GM21717 (cell line): ENCODE data around the gene FRMD5.

ENCODE experiments used
- ATAC-seq: cut with Tn5 transposase; IDR thresholded peaks from one replicate; pipeline ENCODE4 v1.9.1; 2021; ENCODE audit warnings: mild to moderate bottlenecking, moderate library complexity; ENCODE audit not compliant: unreplicated experiment

Gene FRMD5

DNA sequence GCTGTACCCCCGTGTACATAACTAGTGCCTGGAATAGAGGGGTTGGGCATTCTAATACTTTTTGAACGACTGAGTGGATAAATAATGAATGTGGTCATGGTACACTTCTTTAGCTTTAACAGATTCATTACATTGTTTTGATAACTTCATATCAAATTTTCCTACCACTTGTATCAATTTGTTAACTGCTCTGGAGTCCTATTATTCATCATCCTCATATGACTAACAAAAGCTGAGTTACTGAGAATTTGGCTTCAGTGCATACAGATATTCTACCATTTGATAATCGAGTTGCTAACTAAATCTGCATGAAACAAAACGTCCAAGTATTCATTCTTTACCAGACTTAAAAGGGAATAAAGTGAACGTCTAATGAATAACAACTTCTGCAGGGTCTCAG, 31.7 kb downstream of the FRMD5 start:
- no peak for ATAC-seq

DNA sequence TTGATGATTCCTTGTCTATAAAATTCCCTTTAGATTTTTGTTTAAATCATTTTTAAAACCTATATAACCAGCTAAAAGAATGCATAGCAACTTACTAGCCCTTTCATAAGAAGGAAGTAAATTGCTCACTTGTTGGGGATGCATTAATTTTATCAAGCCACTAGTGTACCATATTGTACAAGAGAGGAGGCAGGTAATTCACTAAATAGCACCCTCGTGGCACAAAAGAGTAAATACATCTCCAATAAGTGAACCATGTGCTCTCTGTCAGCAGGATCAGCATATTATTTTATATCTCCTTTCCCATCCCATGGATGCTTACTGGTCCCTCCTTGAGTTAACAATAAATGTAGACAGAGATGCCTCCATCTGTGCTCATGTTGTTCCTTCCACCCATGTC, 34.3 kb downstream of the FRMD5 start:
- ATAC-seq: no peak

DNA sequence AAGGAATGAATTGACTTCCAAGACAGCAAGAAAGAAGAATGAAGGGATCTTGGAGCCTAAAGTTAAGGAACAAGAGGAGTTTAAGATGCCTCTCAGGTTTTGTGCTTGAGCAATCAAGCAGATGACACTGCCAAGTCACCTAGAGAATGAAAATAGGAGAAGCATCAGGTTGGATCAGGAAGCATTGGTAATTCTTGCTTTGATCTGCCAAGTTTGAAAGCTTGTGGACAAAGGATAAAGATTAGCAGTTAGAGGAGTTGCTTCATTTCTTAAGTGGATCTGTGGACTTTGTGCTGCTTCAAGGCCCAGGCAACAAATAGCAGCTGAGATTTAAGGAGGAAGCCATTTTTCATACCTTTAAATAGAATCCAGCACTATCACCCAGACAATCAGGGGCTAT, 35.6 kb downstream of the FRMD5 start:
- ATAC-seq: no peak

DNA sequence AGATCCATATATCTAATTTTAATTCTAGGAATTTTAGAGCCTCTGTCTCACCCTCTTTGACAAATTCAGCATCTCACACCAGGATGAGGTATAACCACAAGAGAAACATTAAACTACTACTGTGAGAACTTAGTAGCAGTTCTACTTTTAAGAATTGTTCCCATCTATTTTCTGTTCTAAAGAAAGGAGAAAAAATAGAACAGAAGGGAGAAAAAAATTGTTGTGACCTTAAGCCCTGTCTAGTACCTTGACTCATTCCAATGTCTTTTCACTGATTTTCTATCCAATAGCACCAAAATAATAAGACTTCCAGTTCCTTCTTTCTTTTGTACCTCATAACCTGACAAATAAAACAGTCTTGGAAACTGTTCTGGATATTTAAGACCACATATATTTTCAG, 37.0 kb downstream of the FRMD5 start:
- no peak for ATAC-seq

DNA sequence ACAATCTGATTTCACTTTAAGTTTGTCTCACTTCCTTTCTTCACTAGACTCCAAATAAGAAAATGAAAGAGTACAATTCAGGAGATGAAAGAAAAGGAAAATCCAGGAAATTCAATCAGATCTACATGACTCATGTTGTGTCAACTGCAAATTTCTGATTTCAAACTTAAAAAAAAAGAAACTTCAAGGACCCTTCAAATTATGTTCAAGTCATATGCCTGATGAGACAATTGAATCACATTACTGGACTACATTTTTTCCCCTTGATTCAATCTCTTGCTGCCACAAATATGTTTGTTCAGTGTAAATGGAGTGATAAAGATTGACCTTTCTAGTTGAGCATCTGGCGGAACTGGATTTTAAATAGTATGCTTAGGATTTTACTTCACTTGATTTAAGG, 37.4 kb downstream of the FRMD5 start:
- no peak for ATAC-seq

DNA sequence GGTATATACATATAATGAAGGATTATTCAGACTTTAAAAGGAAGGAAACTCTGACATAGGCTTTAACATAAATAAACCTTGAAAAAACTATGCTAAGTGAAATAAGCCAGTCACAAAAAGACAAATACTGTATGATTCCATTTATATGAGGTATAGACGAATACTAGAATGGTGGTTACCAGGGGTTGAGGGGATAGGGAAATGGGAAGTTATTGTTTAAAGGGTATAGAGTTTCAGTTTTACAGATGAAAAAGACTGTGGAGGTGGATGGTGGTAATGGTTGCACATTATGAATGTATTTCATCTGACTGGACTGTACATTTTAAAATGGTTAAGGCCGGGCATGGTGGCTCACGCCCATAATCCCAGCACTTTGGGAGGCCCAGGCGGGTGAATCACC, 41.7 kb downstream of the FRMD5 start:
- ATAC-seq: no peak

DNA sequence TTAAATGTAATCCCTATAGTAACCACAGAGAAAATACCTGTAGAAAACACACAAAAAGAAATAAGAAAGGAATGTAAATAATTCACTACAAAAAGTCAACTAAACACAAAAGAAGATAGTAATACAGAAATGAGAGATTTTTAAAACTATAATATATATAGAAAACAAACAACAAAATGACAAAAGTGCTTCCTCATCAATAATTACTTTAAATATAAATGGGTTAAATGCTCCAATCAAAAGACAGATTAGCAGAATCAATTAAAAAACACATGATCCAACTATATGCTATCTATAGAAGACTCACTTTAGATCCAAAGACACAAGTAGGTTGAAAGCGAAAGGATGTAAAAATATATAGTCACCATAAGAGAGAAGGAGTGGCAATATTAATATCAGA, 45.8 kb downstream of the FRMD5 start:
- no peak for ATAC-seq

DNA sequence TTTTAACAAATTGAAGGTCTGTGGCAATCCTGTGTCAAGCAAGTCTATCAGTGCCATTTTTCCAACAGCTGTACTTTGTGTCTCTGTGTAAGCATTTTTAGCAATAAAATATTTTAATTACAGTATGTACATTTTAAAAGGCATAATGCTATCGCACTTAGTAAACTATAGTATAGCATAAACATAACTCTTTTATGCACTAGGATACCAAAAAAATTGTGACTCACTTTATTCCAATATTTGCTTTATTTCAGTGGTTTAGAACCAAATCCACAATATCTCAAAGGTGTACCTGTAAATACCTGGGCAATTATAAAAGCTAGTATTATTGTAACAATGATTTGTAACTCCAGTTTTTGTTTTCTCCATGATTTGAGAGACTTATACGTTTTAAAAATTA, 46.5 kb downstream of the FRMD5 start:
- no peak for ATAC-seq

DNA sequence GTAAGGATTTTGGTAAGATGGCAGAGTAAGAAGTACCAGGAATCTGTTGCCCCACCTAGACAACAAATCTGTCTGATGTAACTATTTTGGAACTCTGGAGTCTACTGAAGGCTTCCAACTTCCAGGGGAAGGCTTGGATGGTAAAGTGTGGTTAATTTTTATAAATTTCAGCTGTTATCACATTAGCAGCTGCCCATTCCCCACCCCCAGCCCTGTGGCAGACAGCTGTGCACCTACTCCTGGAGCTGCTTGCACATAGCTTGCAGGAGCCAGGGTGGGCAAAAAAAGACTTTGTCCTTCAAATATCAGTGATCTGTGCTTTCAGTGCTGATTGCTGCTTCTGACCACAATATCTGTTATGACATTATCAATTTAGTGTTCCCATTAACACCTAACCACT, 47.4 kb downstream of the FRMD5 start:
- no peak for ATAC-seq

DNA sequence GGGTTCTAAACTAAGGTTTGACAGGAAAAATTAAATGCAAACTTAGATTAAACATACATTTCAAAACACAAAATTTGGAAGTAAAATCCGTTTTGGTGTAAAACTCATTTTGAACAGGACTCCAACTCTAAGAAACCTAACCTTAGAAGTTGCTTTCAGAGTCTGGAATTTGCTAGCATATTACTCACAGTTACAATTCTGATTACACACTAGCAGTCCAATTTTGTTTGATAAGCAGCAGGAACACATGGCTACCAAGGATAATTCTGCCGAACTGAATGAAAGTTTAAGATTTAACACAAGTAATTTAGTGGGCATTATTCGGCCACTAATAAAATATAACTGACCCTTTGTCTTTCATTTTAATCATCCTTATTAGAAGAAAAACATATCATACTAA, 49.6 kb downstream of the FRMD5 start:
- ATAC-seq: no peak

DNA sequence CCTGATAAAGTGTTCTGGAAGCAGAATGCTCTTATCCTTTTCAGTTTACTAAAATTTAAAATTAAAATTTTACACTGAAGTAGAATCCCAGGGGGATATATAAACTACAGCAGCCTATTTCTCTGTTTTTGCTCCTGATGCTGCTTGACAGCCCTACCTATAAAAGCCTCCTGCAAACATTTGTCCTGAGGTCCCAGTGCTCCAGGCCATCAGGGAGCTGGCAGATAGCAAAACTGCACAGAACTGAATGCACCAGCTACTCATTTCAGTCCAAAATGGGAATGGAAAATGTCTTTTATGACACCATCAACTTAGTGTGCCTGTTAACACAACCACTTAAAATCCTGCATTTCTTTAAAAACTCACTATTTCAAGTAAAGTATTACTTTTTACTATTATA, 50.1 kb downstream of the FRMD5 start:
- no peak for ATAC-seq

DNA sequence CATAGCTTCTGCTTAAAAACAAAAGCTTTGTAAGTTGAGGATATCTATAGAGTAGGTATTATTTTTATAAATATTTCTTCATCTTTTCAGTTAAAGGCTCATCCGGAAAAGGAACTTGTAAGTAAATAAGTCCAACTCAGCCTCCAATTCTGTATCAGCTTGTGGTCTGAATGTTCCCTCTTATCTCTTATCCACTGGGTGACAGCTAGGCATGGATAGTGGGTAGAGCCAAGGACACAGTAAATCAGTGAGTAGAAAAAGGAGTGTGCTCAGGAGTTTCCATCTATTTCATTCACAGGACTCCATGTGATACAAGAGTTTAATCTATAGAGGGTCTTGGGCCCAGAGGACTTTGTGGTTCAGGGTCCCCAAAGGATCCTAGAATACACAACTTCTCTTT, 50.9 kb downstream of the FRMD5 start:
- no peak for ATAC-seq

DNA sequence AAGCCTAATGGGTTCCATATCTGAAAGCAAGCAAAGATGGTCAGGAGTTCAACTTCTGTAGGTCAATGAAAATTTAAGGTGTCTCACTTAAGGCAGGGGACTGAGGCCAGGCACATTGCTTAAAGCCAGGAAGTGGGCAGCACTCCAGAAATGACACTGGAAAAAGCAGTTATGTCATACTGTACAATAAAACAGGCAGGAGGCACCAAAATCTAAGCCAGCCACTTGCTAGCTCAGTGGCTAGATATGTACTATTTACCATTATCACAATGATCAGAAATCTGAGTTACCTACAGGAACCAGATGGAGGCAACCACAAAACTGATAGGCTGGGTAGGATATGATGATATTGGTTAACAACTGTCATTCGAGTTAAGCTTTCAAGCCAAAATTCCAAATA, 57.3 kb downstream of the FRMD5 start:
- ATAC-seq: no peak

DNA sequence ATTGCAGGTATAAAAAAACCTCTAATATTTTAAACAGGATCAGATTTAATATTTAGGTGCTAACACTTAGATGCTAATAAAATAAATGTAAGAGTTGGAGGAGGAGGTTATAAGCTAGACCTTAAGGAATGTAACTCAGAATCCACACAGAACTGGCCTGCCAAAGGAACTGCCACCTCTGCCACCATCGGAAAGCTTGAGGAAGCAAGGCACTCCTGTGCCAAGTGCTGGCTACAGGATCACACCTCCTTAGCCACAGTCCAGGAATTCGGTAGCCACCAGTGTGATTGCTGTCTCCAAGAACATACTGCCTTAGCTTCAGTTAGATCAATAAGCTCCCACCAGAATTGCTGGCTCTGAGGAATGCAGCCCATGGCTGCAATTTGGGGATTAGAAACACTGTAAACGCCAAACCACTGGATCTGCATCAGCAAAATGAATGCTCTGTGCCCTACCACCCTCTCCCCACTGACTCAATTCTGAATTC, 58.0 kb downstream of the FRMD5 start:
- no peak for ATAC-seq

DNA sequence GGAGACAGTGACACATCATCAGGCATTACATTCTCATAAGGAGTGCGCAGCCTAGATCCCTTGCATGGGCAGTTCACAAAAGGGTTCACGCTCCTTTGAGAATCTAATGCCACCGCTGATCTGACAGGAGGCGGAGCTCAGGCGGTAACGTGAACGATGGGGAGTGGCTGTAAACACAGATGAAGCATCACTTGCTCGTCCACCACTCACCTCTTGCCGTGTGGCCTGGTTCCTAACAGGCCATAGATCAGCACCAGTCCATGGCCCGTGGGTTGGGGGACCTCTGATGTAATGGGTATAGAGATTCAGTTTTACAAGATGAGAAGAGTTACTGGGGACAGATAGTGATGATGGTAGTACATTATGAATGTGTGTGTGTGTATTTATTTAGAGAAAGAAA, 63.0 kb downstream of the FRMD5 start:
- ATAC-seq: no peak

DNA sequence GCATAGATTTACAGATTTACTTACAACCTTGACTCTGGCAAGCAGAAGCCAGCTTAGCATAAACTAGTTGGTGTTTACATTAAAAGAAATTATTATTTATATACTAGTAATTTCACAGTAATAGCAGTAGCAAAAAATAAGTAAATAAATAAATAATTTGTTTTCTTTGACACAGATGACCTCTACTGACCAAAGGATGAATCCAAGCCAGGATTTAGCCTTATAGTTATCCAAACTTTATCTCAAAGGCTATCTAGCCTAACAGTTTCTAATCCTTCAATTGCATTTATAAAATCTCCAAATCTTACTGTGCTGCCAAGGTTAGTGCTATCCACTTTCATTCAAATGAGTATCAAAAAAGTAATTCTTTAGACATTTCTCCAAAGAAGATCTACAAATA, 64.3 kb downstream of the FRMD5 start:
- no peak for ATAC-seq

DNA sequence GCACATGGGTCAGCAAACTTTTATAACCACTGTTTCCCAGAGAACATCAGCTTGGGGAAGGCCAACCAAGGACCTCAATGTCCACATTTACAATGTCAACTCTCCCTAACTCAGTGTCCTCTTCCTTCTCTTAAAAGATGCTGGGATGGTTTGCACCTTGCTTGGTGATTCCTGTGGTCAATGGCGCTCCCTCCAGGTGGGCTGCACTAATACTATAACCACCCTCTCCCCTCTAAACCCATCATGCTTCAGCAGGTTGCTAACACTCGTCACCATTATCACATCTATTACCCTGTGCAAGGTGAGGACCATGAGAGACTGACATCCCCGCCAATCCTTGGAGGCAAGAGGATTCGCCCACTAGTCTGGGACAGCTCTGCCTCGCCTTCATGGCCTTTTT, 65.2 kb downstream of the FRMD5 start:
- ATAC-seq: no peak

DNA sequence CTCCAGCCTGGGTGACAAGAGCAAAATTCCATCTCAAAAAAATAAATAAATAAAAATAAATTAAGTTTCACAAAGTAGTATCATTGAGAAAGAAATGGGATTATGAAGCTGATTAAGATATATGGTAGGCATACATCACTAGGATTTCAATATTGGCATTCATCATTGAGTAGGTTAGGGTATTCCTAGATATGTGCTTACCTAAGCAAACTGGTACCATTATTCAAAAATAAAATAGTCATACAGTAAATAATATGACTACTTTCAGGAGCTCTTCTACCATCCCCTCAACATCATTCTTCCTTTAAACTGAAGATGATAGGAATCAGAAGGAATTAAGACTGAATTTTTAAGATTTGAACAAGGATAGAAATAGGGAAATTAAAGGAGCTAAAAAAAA, 66.6 kb downstream of the FRMD5 start:
- ATAC-seq: no peak

DNA sequence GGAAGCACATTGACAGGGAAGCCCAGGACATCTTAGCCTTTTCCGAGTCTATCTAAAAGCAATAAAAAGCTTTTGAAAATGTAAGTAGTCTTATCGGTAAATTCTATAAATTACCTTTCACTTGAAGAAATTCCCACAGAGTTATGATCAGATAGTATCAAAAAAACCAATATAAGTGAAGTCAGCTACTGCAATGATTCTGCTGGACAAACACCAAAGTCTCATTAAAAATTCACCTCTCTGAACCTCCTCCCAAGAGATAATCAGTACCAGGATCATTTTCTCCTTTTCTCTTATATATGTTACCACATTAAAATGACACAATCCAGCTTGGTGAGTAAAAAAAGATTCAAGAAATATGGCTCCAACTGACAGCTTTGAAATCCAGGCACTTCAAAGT, 69.2 kb downstream of the FRMD5 start:
- no peak for ATAC-seq

DNA sequence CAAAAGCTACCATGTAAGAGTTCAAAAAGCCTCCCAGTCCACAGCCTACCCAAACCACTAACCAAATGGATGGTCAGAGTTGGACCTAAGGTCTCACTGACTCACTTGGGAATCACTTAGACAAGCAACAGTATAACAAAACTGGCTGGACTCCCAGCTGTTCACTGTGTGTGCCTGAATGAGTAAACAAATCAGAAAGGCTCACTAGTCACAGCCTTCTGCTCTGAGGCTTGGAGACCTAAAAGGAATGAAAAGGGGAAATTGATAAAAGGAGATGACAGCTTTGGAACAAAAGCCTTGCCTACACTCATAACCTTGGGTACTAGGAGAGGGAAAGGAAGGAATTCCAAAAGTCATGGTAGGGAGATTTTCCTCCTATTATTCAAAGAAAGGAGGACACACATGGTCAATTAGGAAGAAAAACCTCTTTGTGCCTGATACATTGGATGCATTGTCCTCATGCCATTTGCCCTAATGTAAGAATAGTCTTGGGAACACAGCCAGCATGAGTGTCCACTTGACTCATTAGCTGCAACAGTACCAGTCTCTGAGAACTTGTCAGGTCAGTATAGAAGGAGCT, 92.3 kb downstream of the FRMD5 start:
- ATAC-seq: no peak

DNA sequence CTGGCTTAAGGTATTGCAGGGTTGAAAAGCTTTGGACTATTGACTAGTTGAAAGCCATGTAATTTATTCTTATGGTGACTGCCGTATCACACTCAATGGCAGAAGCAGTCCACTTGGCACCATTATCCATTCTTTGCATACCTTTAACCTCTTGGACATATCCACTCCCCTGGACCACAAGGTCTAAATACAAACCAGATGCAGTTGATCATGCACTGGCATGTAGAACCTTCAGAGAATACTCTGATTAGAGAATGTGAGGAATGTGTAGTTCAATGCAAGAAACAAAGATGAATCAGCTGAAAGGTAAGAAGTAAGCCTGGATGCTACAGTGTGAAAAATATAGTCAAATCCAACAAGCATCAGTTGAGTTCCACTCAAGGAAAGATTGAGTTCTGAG, 93.1 kb downstream of the FRMD5 start:
- ATAC-seq: no peak

DNA sequence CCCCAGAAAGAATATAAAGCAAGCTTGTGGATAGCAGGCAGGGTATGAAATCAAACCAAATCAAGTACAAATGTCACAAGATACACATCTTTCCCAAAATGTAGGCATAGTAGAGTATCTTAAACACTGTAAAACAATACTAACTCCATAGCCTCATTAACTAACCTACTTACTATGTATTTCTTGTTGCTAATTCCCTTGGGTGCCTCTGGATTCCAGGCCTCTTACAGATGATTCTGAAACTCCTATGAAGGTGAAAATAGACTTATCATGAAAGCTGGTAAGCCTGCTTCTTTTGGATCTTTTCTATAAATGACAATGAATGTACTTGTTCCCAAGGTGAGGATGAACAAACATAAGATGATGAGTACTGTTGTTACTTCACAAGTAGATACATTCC, 93.8 kb downstream of the FRMD5 start:
- ATAC-seq: no peak

DNA sequence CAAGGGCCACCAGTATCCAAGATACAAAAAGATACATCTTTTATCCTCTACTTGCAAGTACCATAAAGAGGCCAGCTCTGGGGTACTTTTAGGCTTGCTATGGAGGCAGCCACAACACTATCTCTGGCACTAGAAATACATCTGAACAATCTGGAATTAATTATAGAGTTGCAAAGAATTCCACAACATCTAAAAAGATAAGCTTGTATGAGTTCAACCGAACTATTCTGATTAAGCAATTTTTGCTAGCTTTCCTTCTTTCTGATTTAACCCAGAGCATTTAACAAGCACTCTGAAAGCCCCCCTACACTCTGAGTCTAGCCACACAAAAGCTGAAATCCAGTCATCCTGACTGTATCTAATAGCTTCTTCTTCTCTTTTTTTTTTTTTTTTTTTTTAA, 95.4 kb downstream of the FRMD5 start:
- ATAC-seq: no peak

DNA sequence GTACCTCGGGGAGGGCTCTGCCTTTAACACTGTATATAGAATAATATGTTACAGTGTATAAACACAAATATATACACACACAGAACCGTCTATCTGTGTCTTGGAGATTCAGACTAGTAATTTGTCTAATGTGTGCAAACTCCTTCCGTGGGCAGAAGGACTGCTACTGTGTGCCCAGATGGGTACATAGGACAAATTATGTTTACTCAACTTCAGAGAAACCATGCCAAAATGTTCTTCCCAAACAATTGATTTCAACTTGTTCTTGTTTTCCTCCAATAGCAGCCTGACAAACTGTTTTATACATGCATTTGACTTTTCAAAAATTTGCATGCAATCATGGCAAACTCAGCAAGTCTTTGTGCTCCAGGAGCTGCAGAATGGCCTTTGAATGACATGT, 97.5 kb downstream of the FRMD5 start:
- ATAC-seq: no peak
